Measurements from ENCODE around the gene SESN2.

The SESN2 gene

GRCh38 chr1:28259252-28259933 lies at the start of gene SESN2:
Gene SESN2 (plus strand): TSS chr1:28259518. CDS start chr1:28259848, 330 bp downstream.
- ATAC-seq, result peak; percentile 94 to 95

- no peak for ATAC-seq
Measured at GRCh38 chr1:28209700-28210099, 49.6 kb upstream of the SESN2 start.

GRCh38 chr1:28213315-28213714 lies 46.0 kb upstream of the SESN2 start:
- no peak for ATAC-seq

GRCh38 chr1:28229089-28229488 lies 30.2 kb upstream of the SESN2 start:
- ATAC-seq, result no peak

- ATAC-seq, result no peak
Measured at GRCh38 chr1:28229996-28230395, 29.3 kb upstream of the SESN2 start.

- peak; percentile 68 to 69 for ATAC-seq
Measured at GRCh38 chr1:28232558-28233263, 26.6 kb upstream of the SESN2 start, which contains the start of gene DNAJC8. Gene DNAJC8 (minus strand): TSS chr1:28233029. CDS start chr1:28232998, 31 bp downstream.

- ATAC-seq, result no peak
Measured at GRCh38 chr1:28233264-28233606, 26.1 kb upstream of the SESN2 start.

- ATAC-seq, result peak; percentile 97
Measured at GRCh38 chr1:28235755-28236655, 23.3 kb upstream of the SESN2 start, which contains the start of gene ATP5IF1. Gene ATP5IF1 (plus strand): TSS chr1:28236124. CDS start chr1:28236184, 60 bp downstream.

- ATAC-seq, result no peak
Measured at GRCh38 chr1:28236656-28237322, 22.5 kb upstream of the SESN2 start.

- ATAC-seq, result no peak
Measured at GRCh38 chr1:28239004-28239403, 20.3 kb upstream of the SESN2 start.

- ATAC-seq, result no peak
Measured at GRCh38 chr1:28240024-28240423, 19.3 kb upstream of the SESN2 start.

GRCh38 chr1:28241638-28242241 lies 17.6 kb upstream of the SESN2 start:
- ATAC-seq, result no peak

- ATAC-seq, result no peak
Measured at GRCh38 chr1:28243685-28244311, 15.5 kb upstream of the SESN2 start.

GRCh38 chr1:28244549-28245251 lies 14.6 kb upstream of the SESN2 start:
- ATAC-seq, result no peak

- ATAC-seq, result peak; percentile 5
Measured at GRCh38 chr1:28246427-28246832, 12.9 kb upstream of the SESN2 start.

GRCh38 chr1:28247612-28248272 lies 11.6 kb upstream of the SESN2 start:
- no peak for ATAC-seq

GRCh38 chr1:28248273-28249012 lies 10.9 kb upstream of the SESN2 start:
- peak in 1 of 2 donors; percentile 10 for ATAC-seq

GRCh38 chr1:28249013-28249865 lies 10.1 kb upstream of the SESN2 start:
- ATAC-seq, result peak; percentile 28 to 36

GRCh38 chr1:28249866-28250295 lies 9.4 kb upstream of the SESN2 start:
- ATAC-seq, result no peak

All from activated CD4-positive, CD25-positive, alpha-beta regulatory T cell treated with anti-CD3 and anti-CD28 coated beads, Interleukin-2, amount 50 U/mL, for 24 hours (primary cell).